Sigmoid colon (tissue), 4 donors: ENCODE data around the gene ANKS1A.

Source experiments
- CTCF ChIP-seq, 4 experiments: fragments of 450-650 bp in 3 of 4; fragments of 200-600 bp in 1 of 4; IDR thresholded peaks; one replicate each; pipeline ENCODE4 v1.5.1; 2016 to 2019; ENCODE audit warnings: antibody characterized with exemption in 4 of 4, mild to moderate bottlenecking in 3 of 4, moderate library complexity in 2 of 4
- EP300 ChIP-seq, 4 donors: sonication (generic); formaldehyde crosslinking; IDR thresholded peaks; one replicate each; pipeline ENCODE4 v1.6.1; 2017; ENCODE audit warnings: antibody characterized with exemption in 4 of 4
- POLR2AphosphoS5 ChIP-seq, 4 donors: sonication (generic); formaldehyde crosslinking; IDR thresholded peaks; one replicate each; pipeline ENCODE4 v1.6.1; 2017; ENCODE audit warnings: antibody characterized with exemption in 4 of 4

DNA sequence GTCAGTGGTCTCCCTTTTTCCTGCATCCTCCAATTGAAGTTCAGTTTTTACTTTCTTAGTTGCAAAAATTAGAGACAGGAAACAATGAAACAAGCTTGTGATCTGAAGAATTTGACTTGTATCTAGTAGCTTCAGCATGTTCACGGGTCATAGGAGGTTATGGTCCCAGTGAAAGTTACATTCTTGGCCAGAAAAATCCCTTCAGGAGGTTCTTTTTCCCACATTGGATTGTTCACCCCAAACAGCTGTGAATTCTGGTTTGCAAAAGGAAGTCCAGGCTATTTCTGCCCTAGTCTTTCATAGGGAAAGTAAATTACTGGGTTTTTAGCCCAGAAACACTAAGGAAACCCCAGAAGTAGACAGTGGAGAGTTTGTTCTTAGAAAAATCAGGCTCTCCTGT, 8.1 kb downstream of the ANKS1A start:
- no peak for TF ChIP-seq POLR2AphosphoS5 (IDR thresholded peaks at IDR 0.05)
- no peak for TF ChIP-seq CTCF (IDR thresholded peaks at IDR 0.05)
- TF ChIP-seq EP300 (IDR thresholded peaks at IDR 0.05) = no peak
